GM18867 (cell line): ENCODE measurements around the gene ZSCAN20.

Source experiments
- ATAC-seq: cut with Tn5 transposase; IDR thresholded peaks from one replicate; pipeline ENCODE4 v1.9.1; 2021; ENCODE audit warnings: mild to moderate bottlenecking, moderate library complexity; ENCODE audit not compliant: unreplicated experiment

ZSCAN20 gene

DNA sequence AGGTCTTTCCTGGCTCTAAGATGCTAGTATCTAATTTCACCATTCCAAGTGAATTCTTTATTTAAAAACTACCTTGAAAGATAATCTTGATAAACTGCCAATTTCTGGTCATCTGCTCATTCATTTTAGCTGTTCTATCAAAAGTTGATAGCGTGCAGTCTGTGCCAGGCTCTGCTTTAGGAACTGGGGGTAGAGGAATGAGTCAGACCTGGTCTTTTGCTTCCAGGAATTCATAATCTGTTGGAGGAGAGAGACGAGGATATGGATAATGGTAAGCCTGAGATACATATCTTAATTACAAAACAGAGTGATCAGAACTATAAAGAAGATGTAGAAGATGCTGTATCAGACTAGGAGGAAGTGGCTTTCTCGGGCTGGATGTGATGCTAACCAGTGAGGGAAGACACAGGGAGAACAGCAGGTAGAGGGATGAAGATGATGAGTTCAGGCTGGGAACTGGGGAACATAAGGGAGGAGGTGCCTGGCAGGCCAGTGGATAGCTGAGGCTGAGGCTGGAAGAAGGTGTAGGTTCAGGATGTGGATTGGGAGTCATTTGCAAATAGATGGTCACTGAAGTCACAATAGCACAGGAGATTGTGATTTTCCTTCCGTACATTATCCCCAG is 29.3 kb upstream of the ZSCAN20 start:
- ATAC-seq: no peak

DNA sequence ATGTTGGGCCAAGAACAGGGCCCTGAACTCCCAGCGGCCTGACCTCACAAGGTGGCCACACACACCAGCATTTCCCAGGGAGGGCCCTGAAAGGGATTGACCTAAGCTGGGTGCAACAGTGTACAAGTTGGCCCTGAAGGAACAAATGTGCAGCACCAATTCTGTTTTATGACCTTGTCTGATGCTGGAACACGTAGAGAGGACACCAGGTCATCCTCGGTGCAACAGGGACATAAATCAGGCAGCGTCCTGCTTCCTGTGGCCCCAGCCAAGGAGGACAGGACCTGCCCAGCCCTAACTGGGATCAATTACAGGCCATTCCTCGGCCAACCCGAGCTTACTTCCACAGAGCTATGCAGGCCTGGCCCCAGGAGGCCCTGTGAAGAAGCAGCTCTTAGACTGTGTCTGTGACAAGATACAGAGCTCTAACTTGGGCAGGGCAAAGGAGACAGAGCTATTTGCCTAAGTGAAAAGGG is 28.7 kb upstream of the ZSCAN20 start:
- ATAC-seq: no peak

DNA sequence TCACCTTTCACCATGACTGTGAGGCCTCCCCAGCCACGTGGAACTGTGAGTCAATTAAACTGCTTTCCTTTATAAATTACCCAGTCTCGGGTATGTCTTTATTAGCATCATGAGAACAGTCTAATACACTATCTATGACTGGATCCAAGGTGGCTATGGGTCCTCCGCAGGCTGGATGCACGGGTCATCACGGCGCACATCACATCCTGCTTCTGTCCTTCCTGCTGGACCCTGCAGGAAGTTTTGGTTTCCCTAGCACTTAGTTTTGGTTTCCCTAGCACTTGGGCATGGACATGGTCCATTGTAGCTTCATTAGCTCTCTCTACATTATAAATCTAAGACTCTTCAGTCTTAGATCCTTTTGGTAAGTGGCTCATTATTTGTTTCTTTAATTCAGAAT is 27.3 kb upstream of the ZSCAN20 start:
- ATAC-seq: no peak

DNA sequence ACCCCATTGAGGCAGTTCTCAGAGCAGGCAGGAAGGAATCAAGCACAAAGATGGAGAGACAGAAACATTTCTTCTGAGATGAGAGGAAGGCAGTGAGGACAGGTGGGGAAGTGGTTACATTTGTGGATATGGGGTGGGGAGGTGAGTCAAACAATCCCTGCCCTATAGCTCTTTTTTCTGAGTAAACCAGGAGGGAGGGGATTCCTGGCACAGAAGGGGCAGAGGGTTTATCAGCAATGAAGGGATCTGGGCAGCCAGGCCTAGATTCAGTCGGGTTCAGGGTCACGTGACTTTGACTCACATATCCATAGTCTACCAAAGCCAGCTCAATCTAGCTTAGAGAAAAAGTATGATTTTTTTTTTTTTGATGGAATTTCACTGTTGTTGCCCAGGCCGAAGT is 25.9 kb upstream of the ZSCAN20 start:
- ATAC-seq: no peak

DNA sequence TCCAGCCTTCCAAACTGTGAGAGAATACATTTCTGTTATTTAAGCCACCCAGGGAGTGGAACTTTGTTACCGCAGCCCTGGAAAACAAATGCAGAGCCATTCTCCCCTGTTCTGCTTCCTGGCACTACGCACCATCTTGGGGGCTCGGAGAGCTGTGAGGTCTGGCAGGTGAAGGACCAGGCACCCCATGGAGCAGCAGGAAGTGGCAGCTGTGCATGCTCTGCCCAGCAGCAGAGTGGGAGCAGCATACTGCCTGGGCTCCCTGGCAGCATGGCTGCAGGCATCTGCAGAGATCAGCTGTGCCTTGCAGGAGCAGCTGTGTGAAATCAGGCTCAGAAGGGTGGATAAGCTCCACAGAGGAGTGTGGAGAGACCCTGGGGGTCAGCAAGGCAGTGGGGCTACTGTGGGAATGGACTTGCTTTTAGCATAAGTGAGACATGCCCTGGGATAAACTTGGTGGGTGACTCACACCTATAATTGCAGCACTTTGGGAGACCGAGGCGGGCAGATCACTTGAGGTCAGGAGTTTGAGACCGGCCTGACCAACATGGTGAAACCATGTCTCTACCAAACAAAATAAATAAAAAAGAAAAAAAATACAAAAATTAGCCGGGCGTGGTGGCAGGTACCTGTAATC is 17.7 kb upstream of the ZSCAN20 start:
- no peak for ATAC-seq

DNA sequence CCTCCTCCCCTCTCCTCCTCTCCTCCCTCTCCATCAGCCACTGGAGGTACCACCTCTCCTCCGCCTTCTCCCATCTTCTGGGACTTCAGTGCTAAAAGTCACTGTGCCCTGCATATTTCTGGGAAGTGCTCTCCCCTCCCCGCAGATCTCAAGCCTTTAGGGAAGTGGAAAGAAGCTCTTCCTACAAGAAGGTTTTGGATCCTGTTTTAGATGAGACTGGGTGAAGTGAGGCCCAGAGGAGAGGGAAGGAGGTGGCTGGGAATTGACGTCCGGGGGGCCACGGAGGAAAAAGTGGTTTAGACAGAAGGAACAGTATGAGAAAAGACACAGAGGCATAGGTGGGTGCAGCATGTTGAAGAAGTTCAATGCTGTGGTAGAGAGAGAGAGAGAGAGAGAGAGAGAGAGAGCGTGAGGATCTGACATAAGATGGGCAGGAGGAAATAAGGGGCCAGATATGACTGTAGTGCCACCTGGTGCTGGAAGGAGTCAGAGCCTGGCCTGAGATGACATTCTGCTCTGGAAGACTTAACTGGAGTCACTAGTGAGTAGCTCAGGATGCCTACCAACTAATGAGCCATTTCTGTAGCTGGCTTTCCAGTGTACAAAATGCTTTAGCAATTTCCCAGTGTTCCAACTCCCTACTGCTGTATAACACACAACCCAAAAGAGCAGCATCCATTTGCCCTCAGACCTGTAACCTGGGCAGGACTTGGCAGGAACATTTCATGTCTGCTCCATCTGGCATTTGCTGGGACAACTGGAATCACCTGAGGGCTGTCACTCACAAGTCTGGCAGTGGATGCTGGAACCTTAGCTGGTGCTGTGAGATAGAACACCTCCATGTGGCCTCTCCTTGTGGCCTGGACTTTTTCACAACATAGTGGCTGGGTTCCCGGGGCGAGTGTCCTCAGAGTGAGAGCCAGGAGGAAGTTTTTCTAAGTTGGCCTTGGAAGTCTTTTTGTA is 16.6 kb upstream of the ZSCAN20 start:
- ATAC-seq: no peak

DNA sequence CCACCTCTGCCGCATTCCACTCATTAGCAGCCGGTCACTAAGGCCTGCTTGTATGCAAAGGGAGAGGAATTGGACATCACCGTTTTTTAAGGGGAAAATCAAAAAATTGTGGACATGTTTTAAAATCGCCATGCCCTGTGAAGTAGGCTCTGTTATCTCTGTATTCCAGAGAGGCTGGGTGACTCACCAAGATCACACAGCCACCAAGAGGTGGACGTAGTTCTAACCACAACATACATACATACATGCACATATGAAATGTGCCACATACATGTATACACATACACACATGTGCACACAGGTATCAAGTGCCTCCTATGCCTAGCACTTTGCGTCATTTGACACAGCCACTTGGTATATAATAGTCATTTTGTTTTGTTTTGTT is 16.0 kb upstream of the ZSCAN20 start:
- ATAC-seq: no peak

DNA sequence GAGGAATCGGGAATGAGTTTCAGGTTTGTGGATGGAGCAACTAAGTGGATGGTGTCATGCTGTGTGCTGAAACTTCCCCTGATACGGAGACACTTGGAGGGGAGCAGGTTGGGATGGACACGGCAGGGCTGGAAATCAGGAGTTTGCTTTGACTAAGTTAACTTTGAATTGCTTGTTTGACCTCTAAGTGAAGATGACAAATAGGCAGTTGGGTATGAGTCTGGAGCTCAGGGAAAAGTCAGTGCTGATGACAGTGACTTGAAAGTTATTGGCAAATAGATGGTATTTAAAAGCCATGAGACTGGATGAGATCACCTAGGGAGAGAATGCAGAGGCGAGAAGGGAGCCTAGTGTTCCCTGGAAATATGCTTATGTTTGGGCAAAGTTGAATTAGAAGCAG is 12.8 kb upstream of the ZSCAN20 start:
- ATAC-seq: no peak

DNA sequence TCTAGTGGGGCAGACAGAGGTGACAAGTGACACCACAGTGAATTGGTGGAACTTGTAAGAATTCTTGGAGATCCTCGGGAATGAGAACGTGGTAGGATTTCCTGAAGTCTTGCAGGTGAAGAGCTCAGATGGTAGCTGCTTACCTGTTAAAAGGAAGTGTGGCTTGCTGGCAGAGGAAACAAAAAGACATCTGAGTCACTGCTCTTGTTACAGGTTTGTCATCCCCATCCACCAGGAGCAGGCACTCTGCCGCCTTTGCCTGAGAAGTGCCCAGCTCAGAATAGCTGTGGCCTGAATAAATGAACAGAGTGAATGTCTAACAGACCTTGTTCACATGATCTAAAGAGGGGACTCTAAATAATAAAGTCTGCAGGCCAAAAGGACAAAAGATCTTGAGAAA is 12.3 kb upstream of the ZSCAN20 start:
- no peak for ATAC-seq

DNA sequence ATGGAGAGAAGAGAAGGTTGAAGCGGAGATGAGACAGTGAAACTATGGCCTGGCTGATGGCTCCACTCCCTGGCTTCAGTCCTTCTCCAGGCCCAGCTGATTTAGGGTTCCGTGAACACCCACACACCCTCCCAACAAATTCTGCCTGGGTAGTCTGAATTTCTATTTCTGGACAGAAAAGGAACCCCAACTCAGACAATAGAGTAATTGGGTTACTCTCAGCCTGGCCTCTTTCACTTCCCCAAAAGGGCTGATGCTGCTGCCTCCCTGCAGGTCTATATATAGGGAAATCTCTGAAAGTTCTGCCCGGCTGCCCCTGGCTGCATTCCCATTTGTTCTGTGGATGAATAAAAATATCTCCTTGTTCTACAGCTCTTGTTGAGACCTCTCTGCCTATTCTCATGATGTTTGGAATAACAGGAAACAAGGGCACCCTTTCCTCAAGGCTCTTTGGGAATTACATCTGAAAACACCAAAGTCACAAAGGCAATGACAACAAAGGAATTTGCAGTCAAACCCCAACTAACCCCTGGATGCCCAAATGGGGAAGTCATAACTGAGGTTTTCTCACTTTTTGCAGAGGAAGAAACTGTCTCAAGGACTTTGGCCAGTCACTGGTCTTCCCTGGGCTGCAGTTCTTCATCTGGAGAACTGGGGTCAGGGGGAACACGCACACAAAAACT is 11.4 kb upstream of the ZSCAN20 start:
- ATAC-seq: peak; percentile 73

DNA sequence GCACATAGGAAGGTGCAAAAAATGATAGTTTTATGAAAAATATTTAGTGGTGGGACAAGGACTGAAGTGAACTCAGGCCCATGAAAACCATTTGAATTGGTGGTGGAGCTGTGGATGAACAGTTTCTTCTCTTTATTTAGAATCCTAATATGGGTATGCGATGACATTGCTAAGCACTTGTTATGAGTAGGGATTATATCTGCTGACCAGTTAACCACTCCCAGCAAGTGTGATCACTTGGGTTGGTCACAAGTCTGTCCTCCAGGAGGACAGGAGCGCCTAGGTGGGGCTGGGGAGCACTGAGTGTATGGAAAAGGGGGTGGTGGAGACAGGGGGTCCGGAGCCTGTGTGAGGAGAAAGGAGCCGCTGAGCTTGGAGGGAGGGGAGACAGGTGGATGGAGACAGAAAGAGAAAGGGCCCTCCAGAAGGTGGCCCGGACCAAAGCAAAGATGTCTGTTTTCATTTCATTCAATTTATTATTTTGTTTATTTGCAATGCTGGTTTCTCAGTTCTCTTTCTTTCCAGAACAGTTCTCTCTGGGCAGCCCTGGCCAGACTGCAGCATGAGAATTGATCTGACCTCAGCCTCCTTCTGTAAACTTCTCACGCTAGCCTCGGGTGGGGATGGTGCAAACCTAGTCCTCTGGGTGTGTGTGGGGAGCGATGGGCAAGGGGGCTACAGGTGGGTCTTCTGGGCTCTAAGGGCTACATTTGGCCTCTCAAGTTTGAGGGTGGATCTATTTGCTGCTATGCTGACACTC is 9.9 kb upstream of the ZSCAN20 start:
- no peak for ATAC-seq

DNA sequence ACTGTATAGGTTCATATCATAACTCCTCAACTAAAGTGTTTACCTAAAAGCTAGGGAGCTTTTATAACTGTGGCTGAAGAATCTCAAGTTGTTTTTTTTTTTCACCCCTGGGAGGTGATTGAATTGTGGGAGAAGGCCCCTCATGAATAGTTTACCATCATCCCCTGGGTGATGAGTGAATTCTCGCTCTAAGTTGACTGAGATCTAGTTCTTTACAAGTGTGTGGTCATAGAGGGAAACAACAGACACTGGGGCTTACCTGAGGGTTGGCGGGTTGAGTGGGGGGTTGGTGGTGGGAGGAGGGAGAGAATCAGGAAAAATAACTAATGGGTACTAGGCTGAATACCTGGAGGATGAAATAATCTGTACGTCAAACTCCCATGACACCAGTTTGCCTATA is 7.9 kb upstream of the ZSCAN20 start:
- ATAC-seq: no peak

DNA sequence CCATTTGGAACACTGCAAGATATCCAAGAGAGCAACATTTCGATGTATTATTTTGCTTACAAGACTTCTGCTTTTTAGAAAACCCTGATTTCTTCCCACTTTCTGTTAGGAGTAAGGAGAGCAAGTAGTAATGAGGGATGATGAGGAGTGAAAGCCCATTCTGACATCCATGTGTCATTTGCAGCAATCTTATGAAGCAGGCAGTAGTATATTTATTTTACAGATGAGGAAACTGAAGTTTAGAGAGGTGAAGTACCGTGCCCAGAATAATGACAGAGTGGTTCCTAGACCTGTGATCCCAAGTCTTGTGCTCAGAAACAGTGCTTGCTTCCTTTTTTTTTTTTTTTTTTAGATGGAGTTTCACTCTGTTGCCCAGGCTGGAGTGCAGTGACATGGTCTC is 7.1 kb upstream of the ZSCAN20 start:
- no peak for ATAC-seq

DNA sequence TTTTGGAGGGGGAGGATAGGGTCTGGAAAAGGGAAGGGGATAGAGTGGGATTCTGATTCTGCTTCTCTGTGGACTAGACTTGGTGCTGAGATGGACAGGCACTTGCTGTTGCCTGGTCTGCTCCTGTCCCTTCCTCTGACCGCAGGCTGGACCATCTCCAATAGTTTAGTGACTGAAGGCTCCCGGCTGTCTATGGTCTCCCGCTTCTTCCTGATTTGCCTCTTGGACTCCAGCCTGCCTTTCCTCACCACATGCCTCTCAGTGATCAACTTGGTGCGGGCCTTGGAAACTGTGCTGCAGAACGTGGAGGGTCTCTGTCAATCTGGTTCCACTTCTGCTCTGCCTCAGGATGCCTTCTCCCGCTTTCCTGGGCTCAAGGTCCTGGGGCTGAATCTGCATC is 6.3 kb upstream of the ZSCAN20 start:
- ATAC-seq: no peak

DNA sequence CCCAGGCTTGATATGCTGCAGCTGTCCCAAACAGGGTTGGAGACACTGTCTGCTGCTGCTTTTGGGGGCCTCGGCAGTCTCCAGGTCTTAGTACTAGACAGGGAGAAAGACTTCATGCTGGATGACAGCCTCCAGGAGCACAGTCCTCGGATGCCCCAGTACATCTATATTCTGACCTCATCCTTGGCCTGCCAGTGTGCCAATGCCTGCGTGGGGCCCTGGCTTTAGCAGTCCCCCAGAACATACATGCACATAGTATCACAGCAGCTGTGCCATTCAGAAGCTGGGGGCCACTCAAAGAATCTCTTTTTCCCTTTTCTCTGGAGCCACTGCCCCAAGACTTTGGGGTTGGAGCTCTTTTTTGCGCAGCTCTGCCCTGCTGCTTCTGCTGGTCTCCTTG is 4.4 kb upstream of the ZSCAN20 start:
- ATAC-seq: no peak

DNA sequence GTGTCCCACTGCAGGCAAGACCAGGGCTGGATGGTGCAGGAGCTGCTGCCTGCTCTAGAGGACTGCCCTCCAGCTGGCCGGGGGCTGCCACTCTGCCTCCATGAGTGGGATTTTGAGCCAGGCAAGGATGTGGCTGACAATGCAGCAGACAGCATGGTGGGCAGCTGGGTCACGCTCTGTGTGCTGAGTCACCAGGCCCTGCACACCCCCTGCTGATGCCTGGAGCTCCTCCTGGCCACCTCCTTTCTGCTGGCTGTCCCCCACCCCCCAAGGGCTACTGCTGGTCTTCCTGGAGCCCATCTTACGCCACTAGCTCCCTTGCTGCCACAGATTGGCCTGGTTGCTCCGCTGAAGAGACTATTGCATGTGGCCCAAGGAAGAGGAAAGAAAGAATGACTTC is 3.9 kb upstream of the ZSCAN20 start:
- no peak for ATAC-seq

DNA sequence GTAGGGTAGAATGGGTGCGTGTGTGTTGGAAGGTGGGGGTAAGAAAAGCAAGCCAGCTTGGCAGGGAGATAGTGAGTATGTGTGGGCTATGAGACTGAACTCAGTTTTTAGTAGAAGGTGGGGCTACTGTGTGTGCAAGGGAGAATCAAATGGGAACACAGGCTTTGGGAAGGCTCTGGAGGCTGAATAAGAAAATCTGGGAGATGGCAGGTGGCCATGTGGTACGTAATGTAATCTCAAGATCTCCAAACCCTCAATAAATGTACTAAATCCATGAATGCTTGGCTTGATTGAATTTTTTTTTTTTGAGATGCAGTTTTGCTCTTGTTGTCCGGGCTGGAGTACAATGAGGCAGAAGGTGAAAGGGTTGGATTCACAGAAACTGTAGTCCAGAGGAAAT is 3.5 kb upstream of the ZSCAN20 start:
- ATAC-seq: no peak

DNA sequence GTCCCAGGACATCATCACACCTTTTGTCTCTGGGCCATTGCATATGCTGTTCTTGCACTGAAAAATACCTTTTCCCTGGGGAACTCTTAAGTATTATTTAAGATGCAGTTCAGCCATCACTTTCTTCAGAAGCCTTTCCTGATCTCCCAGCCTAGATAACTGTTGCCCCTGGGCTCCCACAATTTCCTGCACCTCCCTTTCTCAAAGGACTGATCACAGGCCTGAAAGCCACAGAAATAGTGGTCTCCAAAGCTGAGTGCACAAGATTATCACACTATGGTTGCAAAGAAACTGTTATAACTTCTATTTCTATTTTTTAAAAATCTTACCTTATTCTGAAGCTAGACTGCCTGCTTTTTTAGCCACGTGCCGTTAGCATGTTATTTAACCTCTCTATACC is 2.8 kb upstream of the ZSCAN20 start:
- ATAC-seq: no peak

DNA sequence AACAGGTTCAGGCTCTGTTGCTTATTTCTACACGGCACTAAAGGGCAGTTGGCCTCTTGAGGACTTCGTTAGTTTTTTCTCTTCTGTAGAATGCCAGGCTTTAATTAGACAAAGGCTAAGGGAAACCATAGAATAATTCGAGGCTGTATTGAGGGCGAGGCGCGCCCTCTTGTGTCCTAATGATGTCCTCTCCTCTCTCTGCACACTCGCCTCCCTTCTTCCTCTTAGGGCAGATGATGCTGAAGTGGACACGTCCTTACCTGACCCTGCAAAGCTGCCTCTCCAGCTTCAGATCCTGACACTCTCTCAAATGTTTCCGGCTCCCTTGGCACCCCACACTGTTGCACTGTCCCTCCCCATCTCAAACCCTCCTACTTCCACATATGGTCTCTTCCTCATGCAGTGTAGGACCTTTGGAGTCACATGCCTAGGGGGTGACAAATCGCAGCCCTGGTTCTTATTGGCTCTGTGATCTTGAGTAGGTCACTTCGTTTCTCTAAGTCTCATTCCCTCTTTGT is 1.9 kb upstream of the ZSCAN20 start:
- ATAC-seq: peak; percentile 32

DNA sequence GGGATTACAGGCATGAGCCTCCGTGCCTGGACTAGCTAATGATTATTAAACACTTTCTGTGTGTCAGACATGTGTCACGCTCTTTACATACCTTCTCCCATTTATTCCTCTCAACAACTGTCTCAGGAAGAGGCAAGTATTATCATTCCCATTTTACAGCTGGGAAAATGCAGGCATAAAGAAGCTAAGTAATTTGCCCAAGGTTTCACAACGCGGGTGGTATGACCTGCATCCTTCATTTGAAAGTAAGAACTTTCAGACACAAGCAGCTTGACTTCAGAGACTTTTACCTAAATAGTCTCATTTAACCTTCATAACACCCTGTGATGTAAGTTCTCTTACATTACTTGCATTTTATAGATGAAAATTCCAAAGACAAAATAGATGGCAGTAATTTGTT is 1.0 kb upstream of the ZSCAN20 start:
- no peak for ATAC-seq
